ENCODE measurements around the gene EYS.

DNA sequence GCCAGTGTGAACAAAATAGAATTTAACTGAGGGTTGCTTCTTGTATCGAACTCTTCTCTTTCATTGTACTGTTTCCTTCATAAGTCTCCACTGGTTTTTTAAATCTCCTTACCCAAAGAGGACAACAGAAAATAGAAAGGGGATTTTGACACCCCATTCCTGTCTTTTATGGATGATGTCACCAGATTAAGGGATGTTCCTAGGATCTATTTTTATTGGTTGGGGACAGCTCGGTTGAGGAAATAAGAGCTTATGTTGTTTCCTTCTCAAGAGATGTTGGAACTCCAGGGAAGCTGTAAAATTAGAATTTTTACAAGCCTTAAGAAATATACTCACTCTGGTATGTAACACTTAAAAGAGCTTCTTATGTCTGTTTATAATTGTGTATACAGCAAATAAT is 1900.0 kb downstream of the EYS start:
- no peak for TF ChIP-seq EZH2phosphoT487 (IDR thresholded peaks at IDR 0.05; ENCODE audit: borderline replicate concordance, low read length)
- TF ChIP-seq, protein P1, sequence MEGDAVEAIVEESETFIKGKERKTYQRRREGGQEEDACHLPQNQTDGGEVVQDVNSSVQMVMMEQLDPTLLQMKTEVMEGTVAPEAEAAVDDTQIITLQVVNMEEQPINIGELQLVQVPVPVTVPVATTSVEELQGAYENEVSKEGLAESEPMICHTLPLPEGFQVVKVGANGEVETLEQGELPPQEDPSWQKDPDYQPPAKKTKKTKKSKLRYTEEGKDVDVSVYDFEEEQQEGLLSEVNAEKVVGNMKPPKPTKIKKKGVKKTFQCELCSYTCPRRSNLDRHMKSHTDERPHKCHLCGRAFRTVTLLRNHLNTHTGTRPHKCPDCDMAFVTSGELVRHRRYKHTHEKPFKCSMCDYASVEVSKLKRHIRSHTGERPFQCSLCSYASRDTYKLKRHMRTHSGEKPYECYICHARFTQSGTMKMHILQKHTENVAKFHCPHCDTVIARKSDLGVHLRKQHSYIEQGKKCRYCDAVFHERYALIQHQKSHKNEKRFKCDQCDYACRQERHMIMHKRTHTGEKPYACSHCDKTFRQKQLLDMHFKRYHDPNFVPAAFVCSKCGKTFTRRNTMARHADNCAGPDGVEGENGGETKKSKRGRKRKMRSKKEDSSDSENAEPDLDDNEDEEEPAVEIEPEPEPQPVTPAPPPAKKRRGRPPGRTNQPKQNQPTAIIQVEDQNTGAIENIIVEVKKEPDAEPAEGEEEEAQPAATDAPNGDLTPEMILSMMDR (IDR thresholded peaks at IDR 0.05; ENCODE audit: low read depth, low read length, poor library complexity, severe bottlenecking), result no peak
